ENCODE data around the gene PADI1. TPM values are rescaled to one million over a fixed set of nuclear protein-coding genes. Genes with fewer than 3 reads are reported as not detected.

The PADI1 gene
- total and polyA plus RNA-seq, 8 donors = 0.37 to 98.2 TPM; not detected in 6

GRCh38 chr1:17193222-17194132 is 11.5 kb upstream of the PADI1 start:
- Histone ChIP-seq H3K9me3 (peaks cover 0 to 8% (median 7%) of the 10 kb centered on the region in 4 donors), H3K4me1 (no peaks in the 10 kb centered on the region), H3K4me3 (no peak overlapping the region), H3K36me3 (no peaks in the 10 kb centered on the region), H3K27ac (no peak overlapping the region), H3K27me3 (peaks cover 0 to 21% (median 0%) of the 10 kb centered on the region in 3 donors)
- WGBS, 5 donors = 74 to 84% (median 78%) methylated on average over 15 to 17 of the region's 17 CpGs
- TF ChIP-seq EP300 (IDR thresholded peaks at IDR 0.05) (no peak), CTCF (IDR thresholded peaks at IDR 0.05) (no peak), POLR2AphosphoS5 (IDR thresholded peaks at IDR 0.05) (no peak), POLR2A (IDR thresholded peaks at IDR 0.05) (no peak)
- no peak for DNase-seq
- intact Hi-C loops (cut with DNase I; ENCODE audit: low total_unique reads) = no loop called here

- Histone ChIP-seq H3K9me3 (peaks cover 0 to 2% (median under 1%) of the 10 kb centered on the region in 4 donors), H3K4me1 (no peaks in the 10 kb centered on the region), H3K27me3 (peaks cover 0 to 27% (median 0%) of the 10 kb centered on the region in 3 donors), H3K36me3 (no peaks in the 10 kb centered on the region), H3K27ac (no peak overlapping the region), H3K4me3 (no peak overlapping the region)
- WGBS, 5 donors = 53 to 71% (median 66%) methylated on average over 3 of the region's 3 CpGs
- no peak for DNase-seq
- TF ChIP-seq POLR2AphosphoS5 (IDR thresholded peaks at IDR 0.05) (no peak), CTCF (IDR thresholded peaks at IDR 0.05) (no peak), EP300 (IDR thresholded peaks at IDR 0.05) (no peak), POLR2A (IDR thresholded peaks at IDR 0.05) (no peak)
- intact Hi-C loops (cut with DNase I; ENCODE audit: low total_unique reads) = no loop called here
Measured at GRCh38 chr1:17194133-17194475, 10.8 kb upstream of the PADI1 start.

- Histone ChIP-seq H3K4me3 (no peak overlapping the region), H3K4me1 (no peaks in the 10 kb centered on the region), H3K36me3 (no peaks in the 10 kb centered on the region), H3K9me3 (no peaks in the 10 kb centered on the region), H3K27me3 (peaks cover 0 to 27% (median 0%) of the 10 kb centered on the region in 3 donors), H3K27ac (no peak overlapping the region)
- intact Hi-C loops (cut with DNase I; ENCODE audit: low total_unique reads) = no loop called here
- TF ChIP-seq POLR2AphosphoS5 (IDR thresholded peaks at IDR 0.05) (no peak), EP300 (IDR thresholded peaks at IDR 0.05) (no peak), POLR2A (IDR thresholded peaks at IDR 0.05) (no peak), CTCF (IDR thresholded peaks at IDR 0.05) (no peak)
- 62 to 83% (median 69%) methylated on average over 7 to 8 of the region's 8 CpGs for WGBS, 5 donors
- DNase-seq = no peak
Measured at GRCh38 chr1:17194615-17195528, 10.1 kb upstream of the PADI1 start.

GRCh38 chr1:17195731-17196130 is 9.2 kb upstream of the PADI1 start:
- intact Hi-C loops (cut with DNase I; ENCODE audit: low total_unique reads) = no loop called here
- no peaks in the 10 kb centered on the region for H3K4me1 ChIP-seq
- H3K27ac ChIP-seq = no peak overlapping the region
- TF ChIP-seq POLR2AphosphoS5 (IDR thresholded peaks at IDR 0.05) (no peak), CTCF (IDR thresholded peaks at IDR 0.05) (no peak), POLR2A (IDR thresholded peaks at IDR 0.05) (no peak), EP300 (IDR thresholded peaks at IDR 0.05) (no peak)
- 81 to 94% (median 89%) methylated on average over 2 to 3 of the region's 3 CpGs for WGBS, 5 donors
- DNase-seq = no peak
- peaks cover 0 to 27% (median 0%) of the 10 kb centered on the region in 3 donors for H3K27me3 ChIP-seq
- no peaks in the 10 kb centered on the region for H3K36me3 ChIP-seq
- no peak overlapping the region for H3K4me3 ChIP-seq
- no peaks in the 10 kb centered on the region for H3K9me3 ChIP-seq
